ENCODE measurements around the gene GNB5.
"Not testable (repeated sequence)": the region's sequence is repeated elsewhere in the genome, so short reads cannot be mapped to it uniquely, and the experiment has no call there.

The GNB5 gene

DNA sequence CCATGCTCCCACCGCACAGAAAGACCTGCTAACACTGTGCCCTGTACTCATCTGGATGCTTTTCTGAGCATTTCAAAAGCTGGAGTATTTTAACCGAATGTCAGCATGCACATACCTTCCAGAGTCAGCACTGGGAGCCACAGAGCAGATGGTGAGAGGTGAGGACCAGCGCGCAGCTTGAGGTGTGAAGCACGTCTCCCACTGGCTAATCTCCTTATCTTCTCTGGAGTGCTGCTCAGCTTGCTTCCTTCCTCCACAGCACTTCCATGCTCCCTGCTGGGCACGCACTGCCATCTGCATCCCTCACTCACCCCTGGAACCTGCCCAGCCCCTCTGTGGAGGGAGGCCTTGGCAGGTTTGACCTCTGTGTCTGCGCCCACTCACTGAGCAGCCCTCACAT, at the start of gene GNB5:
Gene GNB5 (minus strand): TSS at position 186 of the 400 bp plus-strand sequence. CDS start 6,716 bp downstream, outside the sequence.
- DNase-seq (ENCODE audit: low read depth in 2 of 2): no peak

DNA sequence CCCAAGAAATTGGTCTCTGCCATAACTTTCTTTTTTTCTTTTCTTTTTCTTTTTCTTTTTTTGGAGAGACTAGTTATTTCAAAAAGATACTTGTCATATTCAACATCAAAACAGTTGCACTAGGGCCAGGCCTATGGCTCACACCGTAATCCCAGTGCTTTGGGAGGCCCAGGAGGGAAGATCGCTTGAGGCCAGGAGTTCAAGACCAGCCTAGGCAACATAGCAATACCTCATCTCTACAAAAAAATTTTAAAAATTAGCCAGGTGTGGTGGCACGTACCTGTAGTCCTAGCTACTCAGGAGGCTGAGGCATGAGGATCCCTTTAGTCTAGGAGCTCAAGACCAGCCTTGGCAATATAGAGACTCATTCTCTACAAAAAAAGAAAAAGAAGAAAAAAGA, 49.0 kb upstream of the GNB5 start:
- no peak for DNase-seq (ENCODE audit: low read depth in 2 of 2)

DNA sequence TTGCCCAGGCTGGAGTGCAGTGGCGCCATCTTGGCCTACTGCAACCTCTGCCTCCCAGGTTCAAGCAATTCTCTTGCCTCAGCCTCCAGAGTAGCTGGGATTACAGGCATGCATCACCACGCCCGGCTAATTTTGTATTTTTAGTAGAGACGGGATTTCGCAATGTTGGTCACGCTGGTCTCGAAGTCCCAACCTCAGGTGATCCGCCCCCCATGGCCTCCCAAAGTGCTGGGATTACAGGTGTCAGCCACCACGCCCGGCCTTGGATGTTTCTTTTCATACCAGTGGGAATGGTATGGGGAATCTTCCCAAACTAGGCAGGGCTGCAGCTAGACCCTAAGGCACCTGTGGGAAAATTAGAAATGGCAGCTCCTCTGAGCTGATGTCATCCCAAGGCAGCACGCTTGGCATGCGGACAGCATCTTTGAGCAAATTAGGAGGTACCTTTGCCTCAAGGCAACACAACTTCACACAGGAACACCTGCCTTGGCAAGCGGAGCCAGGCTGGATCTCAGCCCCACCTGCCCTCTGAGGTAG, 47.9 kb upstream of the GNB5 start:
- DNase-seq (ENCODE audit: low read depth in 2 of 2): not testable (repeated sequence)

DNA sequence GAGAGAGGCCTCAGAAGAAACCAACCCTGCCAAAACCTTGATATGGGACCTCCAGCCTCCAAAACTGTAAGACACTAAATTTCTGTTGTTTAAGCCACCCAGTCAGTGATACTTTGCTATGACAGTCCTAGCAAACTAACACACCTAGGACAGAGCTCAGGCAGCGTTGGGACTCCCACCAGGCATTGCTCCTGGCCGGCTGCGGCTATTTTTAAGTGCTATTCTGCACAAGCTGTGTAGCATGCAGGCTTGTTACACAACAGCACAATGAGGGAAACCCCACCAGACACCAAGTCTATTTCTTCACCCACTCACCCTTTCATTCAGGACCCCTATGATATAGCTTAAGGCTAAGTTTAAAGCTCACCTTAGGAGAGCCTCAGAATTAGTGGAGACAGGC, 47.0 kb upstream of the GNB5 start:
- no peak for DNase-seq (ENCODE audit: low read depth in 2 of 2)

DNA sequence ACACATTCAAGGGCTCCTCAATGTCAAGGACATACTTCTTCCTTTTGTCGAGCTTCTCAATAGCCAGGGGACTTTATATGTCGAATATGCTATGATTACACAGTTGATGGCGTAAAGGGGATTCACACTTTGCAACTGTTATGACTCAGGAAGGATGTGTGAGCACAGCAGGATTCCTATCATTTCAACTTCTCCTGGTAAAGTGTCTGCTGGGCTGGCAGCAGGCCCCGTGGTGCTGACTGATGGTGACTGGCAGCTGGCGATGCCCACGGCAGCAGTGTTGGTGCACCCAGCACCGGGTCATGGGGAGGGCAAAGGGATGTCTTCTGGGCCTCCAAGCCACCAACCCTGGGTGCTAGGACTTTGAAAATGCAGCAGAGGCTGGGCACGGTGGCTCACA, 44.8 kb upstream of the GNB5 start:
- DNase-seq (ENCODE audit: low read depth in 2 of 2): no peak

DNA sequence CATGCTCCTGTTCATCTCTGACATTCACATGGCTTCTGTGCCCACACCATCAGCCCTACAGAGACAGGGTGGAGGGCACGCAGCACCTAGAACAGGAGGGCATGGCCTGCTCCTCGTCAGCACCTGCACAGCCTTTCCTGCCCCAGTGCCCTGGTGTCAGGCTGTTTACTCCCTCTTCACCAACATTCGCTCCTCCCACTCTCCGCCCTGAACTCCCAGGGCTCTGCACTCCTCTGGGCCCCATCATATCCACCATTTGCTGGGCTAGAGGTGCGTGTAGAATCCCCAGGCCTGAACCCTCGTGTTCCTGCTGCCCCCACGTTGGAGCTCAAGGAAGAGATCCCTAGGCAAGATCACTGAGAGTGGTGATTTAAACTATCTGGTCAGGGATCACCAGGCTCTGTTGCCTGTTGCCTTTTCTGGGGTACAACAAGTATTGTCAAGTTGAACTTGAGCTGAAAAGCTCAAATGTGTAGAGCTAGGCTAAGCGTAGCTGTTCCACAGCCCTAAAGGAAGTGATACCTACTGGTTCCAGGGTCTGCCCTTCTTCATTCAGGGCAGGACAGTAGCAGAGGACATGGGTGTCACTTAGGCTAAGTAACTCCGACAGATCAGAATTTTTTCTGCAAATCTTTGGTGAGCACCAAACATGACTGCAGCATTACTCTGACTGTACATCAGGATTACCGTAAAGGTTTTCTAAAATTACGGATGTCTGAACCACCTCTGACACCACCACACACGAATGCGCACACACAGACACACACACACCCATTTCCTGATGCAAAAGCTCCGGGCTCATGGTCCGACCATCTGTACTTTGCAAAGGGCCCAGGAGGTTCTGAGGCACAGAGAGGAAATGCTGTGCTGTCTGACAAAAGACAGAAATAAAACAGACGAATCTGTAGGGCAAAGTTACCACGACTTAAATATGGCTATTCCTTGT, 43.7 kb upstream of the GNB5 start:
- no peak for DNase-seq (ENCODE audit: low read depth in 2 of 2)

DNA sequence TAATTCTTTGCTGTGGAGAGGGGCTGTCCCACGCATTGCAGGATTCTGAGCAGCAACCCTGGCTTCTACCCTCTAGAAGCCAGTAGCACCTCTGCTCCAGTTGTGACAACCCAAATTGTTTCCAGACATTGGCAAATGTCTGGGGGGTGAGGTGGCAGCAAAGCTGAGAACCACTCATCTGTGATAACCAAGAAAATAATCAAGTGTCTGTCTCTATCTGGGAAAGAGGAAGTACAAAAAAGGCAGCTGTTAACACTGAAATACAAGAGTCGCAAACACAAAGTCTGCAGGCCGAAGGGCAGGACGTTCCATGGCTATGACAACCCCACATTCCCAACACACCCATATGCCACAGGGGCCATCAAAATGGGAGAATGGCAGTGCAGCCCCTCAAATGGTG, 42.2 kb upstream of the GNB5 start:
- DNase-seq (ENCODE audit: low read depth in 2 of 2): no peak

DNA sequence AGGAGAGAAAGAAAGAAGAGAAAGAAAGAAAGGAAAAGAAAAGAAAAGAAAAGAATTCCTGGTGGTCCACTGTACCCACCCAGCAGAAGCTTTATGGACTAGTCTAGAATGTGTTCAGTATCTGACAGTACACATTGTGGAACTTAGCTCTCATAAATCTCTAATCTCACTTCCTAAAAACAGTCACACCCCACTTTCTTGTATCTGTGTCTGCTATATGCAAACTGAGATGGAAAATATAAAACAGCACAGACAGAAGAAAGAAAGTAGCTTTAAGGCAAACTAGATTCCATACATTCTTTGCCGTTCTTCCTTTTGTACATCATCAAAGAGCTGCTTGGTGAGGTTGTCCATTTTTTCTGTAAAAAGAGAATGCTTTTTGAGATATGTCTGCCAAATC, 41.1 kb upstream of the GNB5 start:
- DNase-seq (ENCODE audit: low read depth in 2 of 2): no peak

DNA sequence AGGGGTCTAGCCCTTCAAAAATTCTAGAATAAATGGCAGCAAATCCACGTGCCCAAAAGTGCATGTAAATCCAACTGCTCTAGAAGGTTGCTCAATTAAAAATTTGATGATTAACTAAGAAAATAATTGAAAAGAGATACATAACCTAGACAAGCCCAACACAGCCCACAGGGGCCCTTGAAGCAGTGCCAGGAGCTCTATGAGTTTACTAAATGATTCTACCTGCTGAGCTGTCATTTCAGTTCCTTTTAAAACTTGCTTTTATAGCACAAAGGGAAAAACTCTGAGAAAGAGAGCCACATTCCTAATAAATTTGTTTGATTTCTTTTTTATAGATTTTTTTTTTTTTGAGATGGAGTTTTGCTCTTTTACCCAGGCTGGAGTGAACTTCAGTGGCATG, 38.9 kb upstream of the GNB5 start:
- no peak for DNase-seq (ENCODE audit: low read depth in 2 of 2)

DNA sequence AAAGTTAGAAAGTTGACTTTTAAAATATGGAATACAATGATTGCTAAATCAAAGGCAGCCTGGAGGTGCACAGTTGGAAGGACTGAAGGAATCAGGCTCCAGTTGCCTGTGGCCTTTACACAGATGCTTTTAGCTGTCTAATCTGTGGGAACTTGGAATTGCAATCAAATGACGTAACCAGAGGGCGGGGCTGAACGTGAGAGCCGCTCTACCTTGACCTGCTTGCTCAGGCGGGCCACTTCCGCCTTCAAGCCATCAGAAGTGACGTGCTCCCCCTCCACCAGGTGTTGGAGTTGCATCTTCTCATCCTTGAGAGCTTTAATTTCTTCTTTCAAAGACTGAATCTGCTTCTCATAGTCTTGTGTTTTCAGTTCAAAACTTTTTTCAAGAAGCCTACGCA, 37.7 kb upstream of the GNB5 start:
- DNase-seq (ENCODE audit: low read depth in 2 of 2): no peak

DNA sequence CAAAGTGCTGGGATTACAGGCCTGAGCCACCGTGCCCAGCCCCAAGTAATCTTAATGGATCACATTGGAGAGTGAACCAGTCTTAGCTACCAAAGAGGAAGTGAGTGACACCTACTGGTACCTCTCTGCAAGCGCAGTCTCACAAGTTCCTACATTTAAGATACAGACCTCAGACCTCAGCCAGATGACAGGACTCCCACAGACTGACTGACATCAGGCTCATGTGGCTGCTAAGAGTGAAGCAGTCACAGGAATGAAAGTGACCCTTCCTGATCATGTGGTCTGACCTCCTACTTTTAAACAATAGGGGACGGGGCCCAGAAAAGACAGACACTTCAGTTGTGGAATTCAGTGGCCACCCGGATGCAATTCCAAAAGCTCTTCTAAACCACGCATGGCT, 36.3 kb upstream of the GNB5 start:
- DNase-seq (ENCODE audit: low read depth in 2 of 2): peak; percentile 32 to 47

DNA sequence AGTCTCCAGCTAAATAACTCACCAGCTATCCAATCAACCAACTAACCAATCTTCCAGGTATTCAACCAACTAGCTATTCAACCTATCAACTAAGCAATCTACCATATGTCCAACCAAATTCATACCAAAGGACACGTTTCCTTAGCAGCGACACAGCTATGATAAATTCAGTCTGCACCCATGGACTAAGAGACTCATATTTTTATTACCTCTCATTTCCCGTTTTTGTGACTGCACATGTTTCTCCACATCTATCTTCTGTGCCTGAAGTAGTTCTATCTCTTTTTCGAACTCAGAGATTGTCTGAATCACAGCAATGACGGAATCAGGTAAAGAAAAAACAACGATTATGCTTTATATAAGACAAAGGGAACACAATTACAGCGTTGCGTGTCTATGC, 34.0 kb upstream of the GNB5 start:
- no peak for DNase-seq (ENCODE audit: low read depth in 2 of 2)

DNA sequence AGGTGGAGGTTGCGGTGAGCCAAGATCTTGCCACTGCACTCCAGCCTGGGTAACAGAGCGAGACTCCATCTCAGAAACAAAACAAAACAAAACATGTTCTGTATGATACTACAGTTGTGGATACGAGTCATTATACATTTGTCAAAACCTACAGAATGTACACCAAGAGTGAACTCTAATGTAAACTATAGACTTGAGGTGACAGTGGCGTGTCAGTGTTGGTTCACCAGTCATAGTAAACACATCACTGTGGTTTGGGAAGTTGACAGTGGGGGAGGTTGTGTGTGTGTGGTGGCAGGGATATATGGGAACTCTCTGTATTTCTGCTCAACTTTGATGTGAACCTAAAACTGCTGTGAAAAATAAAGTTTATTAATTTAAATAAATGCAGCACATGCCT, 33.0 kb upstream of the GNB5 start:
- no peak for DNase-seq (ENCODE audit: low read depth in 2 of 2)

DNA sequence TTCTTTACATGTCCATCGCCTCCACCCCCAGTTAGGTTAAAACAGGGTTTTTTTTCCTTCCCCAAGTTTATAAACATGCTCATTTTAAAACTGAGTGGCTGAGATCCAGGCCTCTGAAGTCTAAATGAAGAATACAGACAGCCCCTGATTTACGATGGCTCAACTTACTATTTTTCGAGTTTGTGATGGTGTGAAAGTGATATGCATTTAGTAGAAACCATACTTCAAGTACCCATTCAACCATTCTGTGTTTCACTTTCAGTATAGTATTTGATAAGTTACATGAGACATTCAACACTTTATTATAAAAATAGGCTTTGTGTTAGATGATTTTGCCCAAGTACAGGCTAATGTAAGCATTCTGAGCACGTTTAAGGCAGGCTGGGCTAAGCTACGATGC, 30.5 kb upstream of the GNB5 start:
- no peak for DNase-seq (ENCODE audit: low read depth in 2 of 2)

DNA sequence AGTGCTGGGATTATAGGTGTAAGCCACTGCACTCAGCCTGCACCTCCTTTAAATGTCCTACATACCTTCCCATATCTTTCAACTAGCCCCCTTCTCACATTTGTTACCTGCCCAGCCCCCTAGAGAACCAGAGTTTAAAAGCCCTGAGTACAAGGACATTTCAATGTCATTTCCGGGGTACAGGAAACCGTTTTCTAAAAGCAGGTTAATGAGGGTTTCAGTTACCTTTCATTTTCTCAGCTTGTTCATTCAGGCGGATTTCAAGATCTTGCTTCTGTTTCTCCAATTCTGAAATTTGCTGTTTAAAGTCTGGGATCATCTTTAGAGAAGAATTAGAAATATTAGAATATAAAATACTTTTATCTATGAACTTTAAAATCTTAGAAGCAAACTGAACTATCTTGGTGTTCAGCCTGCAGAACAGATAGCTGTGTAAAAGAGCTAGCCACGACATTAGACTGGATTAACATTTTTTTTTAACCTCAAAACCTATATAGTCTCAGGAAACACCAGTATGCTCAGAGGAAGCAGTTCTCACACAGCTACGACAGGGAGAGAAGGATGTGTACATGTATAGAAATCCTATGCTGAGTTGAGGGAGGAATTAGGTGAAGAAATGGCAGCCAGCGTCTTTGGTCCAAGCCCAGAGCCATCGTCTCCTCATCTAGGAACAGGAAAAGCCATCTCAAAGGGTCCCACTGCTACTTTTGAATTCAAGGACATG, 29.9 kb upstream of the GNB5 start:
- no peak for DNase-seq (ENCODE audit: low read depth in 2 of 2)

DNA sequence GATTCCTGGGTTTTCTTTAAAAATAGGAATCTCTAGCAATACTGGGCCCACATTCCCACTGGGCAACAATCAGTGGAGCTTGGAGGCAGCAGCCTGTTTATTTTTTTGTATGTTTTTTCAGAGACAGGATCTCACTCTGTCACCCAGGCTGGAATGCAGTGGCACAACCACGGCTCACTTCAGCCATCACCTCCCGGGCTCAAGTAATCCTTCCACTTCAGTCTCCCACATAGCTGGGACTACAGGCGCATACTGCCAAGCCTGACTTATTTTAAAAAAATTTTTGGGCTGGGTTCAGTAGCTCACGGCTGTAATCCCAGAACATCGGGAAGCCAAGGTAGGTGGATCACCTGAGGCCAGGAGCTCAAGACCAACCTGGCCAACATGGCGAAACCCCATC, 29.1 kb upstream of the GNB5 start:
- no peak for DNase-seq (ENCODE audit: low read depth in 2 of 2)

DNA sequence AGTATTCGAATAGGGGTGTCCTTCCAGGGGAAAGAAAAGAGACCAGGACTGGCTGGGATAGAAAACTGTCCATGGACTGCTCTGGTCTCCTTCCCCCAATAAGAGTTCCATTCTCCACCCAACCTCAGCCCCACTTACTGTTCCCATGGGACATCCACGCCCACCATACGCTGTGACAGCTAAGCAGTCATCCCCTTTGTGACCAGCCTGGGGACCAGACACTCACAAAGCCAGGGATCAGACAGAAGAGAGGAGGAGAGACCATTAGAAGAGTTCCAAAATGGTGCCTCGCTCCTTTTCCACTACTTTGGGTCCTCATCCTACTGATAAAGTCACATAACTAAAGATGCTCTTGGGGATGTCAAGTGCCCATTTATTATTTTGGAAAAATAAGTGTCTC, 27.6 kb upstream of the GNB5 start:
- DNase-seq (ENCODE audit: low read depth in 2 of 2): no peak

DNA sequence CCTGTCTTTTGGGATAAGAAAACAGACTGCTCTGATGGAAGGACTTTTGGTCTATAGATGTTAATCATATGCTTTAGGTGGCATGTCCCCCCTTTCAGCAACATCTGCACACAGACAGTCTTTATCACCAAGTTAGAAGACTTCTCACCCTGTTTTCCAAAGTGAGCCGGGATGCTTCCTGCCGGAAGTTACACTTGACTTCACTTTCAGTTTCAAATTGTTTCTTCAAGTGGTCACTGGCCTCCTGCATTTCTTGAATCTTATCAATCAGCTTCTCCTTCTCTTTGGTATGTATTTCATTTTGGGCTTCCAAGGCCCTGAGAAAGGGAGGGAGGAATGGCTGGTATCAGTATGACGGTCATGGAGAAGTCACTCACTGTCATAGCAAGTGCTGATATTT, 27.2 kb upstream of the GNB5 start:
- no peak for DNase-seq (ENCODE audit: low read depth in 2 of 2)

DNA sequence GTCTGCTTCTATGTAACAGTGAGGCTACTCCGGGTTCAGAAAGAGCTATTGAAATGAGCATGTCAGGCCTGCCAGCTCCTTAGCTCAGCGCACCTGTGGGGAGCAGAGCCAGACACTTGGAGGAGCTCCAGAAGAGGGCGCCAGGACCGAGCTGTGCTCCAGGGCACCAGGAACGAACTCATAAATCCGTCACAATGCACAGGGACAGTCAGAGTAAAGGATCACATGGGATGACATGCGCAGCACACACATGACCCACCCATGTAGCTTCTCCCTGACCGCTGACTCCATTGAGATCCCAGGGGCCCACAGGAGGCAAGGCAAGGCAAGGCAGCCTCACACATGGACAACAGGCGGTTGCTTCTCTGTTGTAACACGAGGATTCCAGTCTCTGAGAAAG, 26.0 kb upstream of the GNB5 start:
- peak in 1 of 2 donors; percentile 11 for DNase-seq (ENCODE audit: low read depth in 2 of 2)

DNA sequence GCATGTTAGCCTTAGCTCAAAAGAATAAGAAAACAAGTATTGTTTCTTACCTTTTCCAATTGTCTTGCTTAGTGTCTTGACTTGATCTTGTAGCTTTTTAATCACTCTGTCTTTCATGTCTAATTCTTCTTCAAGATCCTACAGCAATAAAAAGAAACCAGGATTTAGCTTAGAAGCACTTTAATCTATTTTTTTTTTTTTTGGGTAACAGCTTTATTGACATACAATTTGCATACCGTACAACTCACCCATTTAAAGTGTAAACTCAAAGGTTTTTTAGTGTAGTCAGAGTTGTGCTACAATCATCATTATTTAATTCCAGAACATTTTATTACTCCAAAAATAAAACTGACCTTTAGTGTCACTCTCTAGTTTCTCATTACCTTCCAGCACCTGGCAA, 23.4 kb upstream of the GNB5 start:
- DNase-seq (ENCODE audit: low read depth in 2 of 2): no peak

DNA sequence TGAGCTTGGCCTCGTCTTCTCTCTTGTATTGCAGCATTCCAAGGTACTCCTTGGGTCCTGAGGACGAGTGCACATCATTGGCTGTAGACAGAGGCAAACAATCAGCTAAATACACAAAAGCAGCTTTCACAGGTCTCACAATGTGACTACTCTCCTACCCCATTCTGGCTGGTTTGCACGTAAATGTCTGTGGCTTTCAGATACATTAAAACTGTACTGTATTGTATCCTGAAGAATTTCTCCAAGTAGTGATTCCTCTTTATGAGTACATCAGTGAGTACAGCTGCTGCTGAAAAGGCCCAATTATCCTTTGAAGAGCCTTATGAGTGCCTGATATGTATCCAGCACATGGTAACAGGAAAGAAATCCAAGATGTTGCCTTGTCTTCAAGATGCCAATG, 22.0 kb upstream of the GNB5 start:
- DNase-seq (ENCODE audit: low read depth in 2 of 2): no peak

DNA sequence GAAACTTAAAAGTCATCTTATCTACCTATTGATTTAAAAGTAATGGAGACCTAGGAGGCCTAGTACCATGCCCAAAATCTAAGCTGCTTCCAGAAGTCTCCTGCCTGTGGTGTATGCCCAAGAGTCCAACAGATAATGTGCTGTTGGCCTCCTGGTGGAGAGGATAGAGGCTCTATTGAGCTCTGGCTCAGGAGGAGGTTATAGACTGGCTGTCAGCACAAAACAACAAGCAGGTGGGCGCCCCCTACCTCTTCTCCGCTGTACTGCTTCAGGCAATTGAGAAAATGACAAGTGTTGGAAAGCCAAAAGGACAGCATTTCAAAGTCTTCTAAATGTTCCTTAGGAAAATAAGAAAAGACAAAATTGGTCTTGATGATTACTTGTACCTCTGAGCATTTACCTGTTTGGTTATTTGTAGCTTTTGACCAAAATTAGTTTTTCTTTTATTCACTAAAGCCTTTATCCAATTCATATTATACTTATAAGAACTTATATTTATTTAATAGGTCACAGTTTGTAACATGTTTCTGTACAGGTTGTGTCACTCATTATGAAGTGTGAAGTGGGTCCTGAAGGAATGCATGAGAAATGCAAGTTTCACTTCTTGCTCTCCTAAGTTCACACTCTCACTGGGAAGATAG, 17.2 kb upstream of the GNB5 start:
- DNase-seq (ENCODE audit: low read depth in 2 of 2): peak; percentile 57 to 65
